A549 (cell line): Measurements from ENCODE around the gene MACROH2A2. TPM values are rescaled to one million over a fixed set of nuclear protein-coding genes. Genes with fewer than 3 reads are reported as not detected.

Experiments
- ATAC-seq, 2 experiments: fragments of 200-7000 bp in 1 of 2; fragments of >200 bp in 1 of 2; cut with Nextera tagmentation in 1 of 2; cut with Tn5 transposase in 1 of 2; 3 replicates each; pipeline versions ENCODE4 v1.8.0 to v1.9.1; 2018 to 2020; ENCODE audit warnings: mild to moderate bottlenecking in 1 of 2, moderate library complexity in 1 of 2
- CTCF ChIA-PET: fragments of 300-600 bp; sonication (Branson Sonifier 250); formaldehyde crosslinking; extraction: SDS; loops from one replicate; lab custom pipeline; 2021; ENCODE audit warnings: antibody characterized with exemption, inconsistent platforms; lab: Yijun Ruan, JAX
- POLR2A ChIA-PET: fragments of 350-600 bp; formaldehyde crosslinking; extraction: SDS; loops from one replicate; lab custom pipeline; 2021; ENCODE audit warnings: antibody characterized with exemption, inconsistent platforms; lab: Yijun Ruan, JAX
- DNase-seq, 2 experiments: peaks; one replicate each; pipeline versions ENCODE4 v3.0.0 to v3.0.0-alpha.2; 2011 to 2016; ENCODE audit warnings: low read depth in 1 of 2, low spot score in 1 of 2
- FAIRE-seq: peaks from 2 replicates; lab custom pipeline; 2011; peaks lifted over from hg19 to GRCh38; lab: Jason Lieb, UNC
- H3K27ac ChIP-seq, 2 experiments: fragments of >200 bp; sonication (Bioruptor Twin); formaldehyde crosslinking; 3 replicates each; pipeline ENCODE4 v1.5.1; 2016 to 2017
- H3K4me1 ChIP-seq: fragments of >200 bp; sonication (Bioruptor Twin); formaldehyde crosslinking; 3 replicates; pipeline ENCODE4 v1.6.1; 2016
- H3K4me2 ChIP-seq: fragments of >200 bp; sonication (Bioruptor Twin); formaldehyde crosslinking; 3 replicates; pipeline ENCODE4 v1.6.1; 2016
- H3K4me3 ChIP-seq: fragments of >200 bp; sonication (Bioruptor Twin); formaldehyde crosslinking; 3 replicates; pipeline ENCODE4 v1.5.1; 2016
- H3K9me3 ChIP-seq: fragments of >200 bp; sonication (Bioruptor Twin); formaldehyde crosslinking; 3 replicates; pipeline ENCODE4 v1.6.1; 2016
- BCL3 ChIP-seq: fragments of >200 bp; sonication (Bioruptor Twin); formaldehyde crosslinking; IDR thresholded peaks from 3 replicates; pipeline ENCODE4 v1.6.1; 2016
- BHLHE40 ChIP-seq: IDR thresholded peaks from 2 replicates; pipeline ENCODE4 v1.6.1; 2012; ENCODE audit warnings: low read depth, low read length, inconsistent platforms
- CBX2 ChIP-seq: fragments of 200-600 bp; sonication (generic); IDR thresholded peaks from 2 replicates; pipeline ENCODE4 v1.6.1; 2016; ENCODE audit warnings: low read depth, mild to moderate bottlenecking, borderline replicate concordance
- CBX8 ChIP-seq: fragments of 200-600 bp; sonication (generic); IDR thresholded peaks from 2 replicates; pipeline ENCODE4 v1.6.1; 2016
- CEBPB ChIP-seq, 2 experiments: fragments of >200 bp in 1 of 2; sonication (Bioruptor Twin) in 1 of 2; formaldehyde crosslinking in 1 of 2; IDR thresholded peaks; 2 replicates each; pipeline ENCODE4 v1.6.1; 2012 to 2016
- CHD2 ChIP-seq: fragments of 150-350 bp; IDR thresholded peaks from 2 replicates; pipeline ENCODE4 v1.6.1; 2014; ENCODE audit warnings: low read length; ENCODE audit not compliant: partially characterized antibody
- CHD4 ChIP-seq: fragments of 200-600 bp; sonication (generic); IDR thresholded peaks from 2 replicates; pipeline ENCODE4 v1.6.1; 2016; ENCODE audit warnings: antibody characterized with exemption, mild to moderate bottlenecking, borderline replicate concordance
- CTCF ChIP-seq: fragments of >200 bp; sonication (Bioruptor Twin); formaldehyde crosslinking; IDR thresholded peaks from 3 replicates; pipeline ENCODE4 v1.5.1; 2016
- ESRRA ChIP-seq: fragments of 150-350 bp; IDR thresholded peaks from 2 replicates; pipeline ENCODE4 v1.6.1; 2014; ENCODE audit warnings: mild to moderate bottlenecking, low read length, borderline replicate concordance
- FOSB ChIP-seq: fragments of 250-450 bp; sonication (Bioruptor Pico); IDR thresholded peaks from 2 replicates; pipeline ENCODE4 v1.5.0; 2020; ENCODE audit warnings: mild to moderate bottlenecking, moderate library complexity
- HOXB13 ChIP-seq: fragments of 250-450 bp; sonication (Bioruptor Pico); IDR thresholded peaks from 2 replicates; pipeline ENCODE4 v1.5.0; 2020; ENCODE audit warnings: low read depth, mild to moderate bottlenecking, moderate library complexity
- HOXB5 ChIP-seq: fragments of 250-450 bp; sonication (Bioruptor Pico); IDR thresholded peaks from 2 replicates; pipeline ENCODE4 v1.5.0; 2020; ENCODE audit warnings: mild to moderate bottlenecking, moderate library complexity
- JUN ChIP-seq, 2 experiments: fragments of >200 bp; sonication (Bioruptor Twin); formaldehyde crosslinking; IDR thresholded peaks; 2 replicates in 1 of 2; 3 replicates in 1 of 2; pipeline ENCODE4 v1.6.1; 2016 to 2017
- KDM1A ChIP-seq: fragments of 200-600 bp; sonication (generic); IDR thresholded peaks from 2 replicates; pipeline ENCODE4 v1.6.1; 2016; ENCODE audit warnings: low read depth, mild to moderate bottlenecking
- MAFK ChIP-seq: fragments of 450-650 bp; IDR thresholded peaks from 2 replicates; pipeline ENCODE4 v1.6.1; 2014; ENCODE audit not compliant: partially characterized antibody
- MAX ChIP-seq: IDR thresholded peaks from 2 replicates; pipeline ENCODE4 v1.6.1; 2012
- MAZ ChIP-seq: fragments of 150-350 bp; IDR thresholded peaks from 2 replicates; pipeline ENCODE4 v1.6.1; 2014; ENCODE audit warnings: antibody characterized with exemption, low read depth, low read length, borderline replicate concordance
- NR3C1 ChIP-seq: fragments of >200 bp; sonication (Bioruptor Twin); formaldehyde crosslinking; IDR thresholded peaks from 3 replicates; pipeline ENCODE4 v1.6.1; 2017
- PBX3 ChIP-seq: IDR thresholded peaks from 2 replicates; pipeline ENCODE4 v1.6.1; 2012
- PHF8 ChIP-seq: fragments of 200-600 bp; sonication (generic); IDR thresholded peaks from 2 replicates; pipeline ENCODE4 v1.6.1; 2016; ENCODE audit warnings: low read depth, mild to moderate bottlenecking, antibody characterized with exemption, moderate library complexity, borderline replicate concordance
- POLR2A ChIP-seq: IDR thresholded peaks from 2 replicates; pipeline ENCODE4 v1.6.1; 2012; ENCODE audit warnings: mild to moderate bottlenecking, low read length
- TFCP2L1 ChIP-seq: fragments of 250-450 bp; sonication (Bioruptor Pico); IDR thresholded peaks from 2 replicates; pipeline ENCODE4 v1.5.0; 2021; ENCODE audit warnings: mild to moderate bottlenecking
- TP53 ChIP-seq: fragments of 250-450 bp; sonication (Bioruptor Pico); IDR thresholded peaks from 2 replicates; pipeline ENCODE4 v1.5.0; 2021; ENCODE audit warnings: mild to moderate bottlenecking, moderate library complexity
- USF2 ChIP-seq: fragments of 450-650 bp; IDR thresholded peaks from 2 replicates; pipeline ENCODE4 v1.6.1; 2014; ENCODE audit warnings: antibody characterized with exemption
- ZFP36 ChIP-seq: fragments of 450-650 bp; IDR thresholded peaks from 2 replicates; pipeline ENCODE4 v1.6.1; 2014; ENCODE audit warnings: borderline replicate concordance; ENCODE audit not compliant: partially characterized antibody
- ZNF302 ChIP-seq: fragments of 250-450 bp; sonication (Bioruptor Pico); IDR thresholded peaks from 2 replicates; pipeline ENCODE4 v1.9.0; 2021; ENCODE audit warnings: inconsistent platforms, mild to moderate bottlenecking, moderate library complexity
- ZSCAN20 ChIP-seq: fragments of 250-450 bp; sonication (Bioruptor Pico); IDR thresholded peaks from 2 replicates; pipeline ENCODE4 v1.8.0; 2022; ENCODE audit warnings: mild to moderate bottlenecking, moderate library complexity
- WGBS: methylation state at CpG from one replicate; pipeline ENCODE4 v1.1.6; 2017; ENCODE audit errors: missing lambda C conversion rate; 5-methylcytosine and 5-hydroxymethylcytosine counted together
- polyA plus RNA-seq, 4 experiments: library from polyadenylated mRNA; depleted of rRNA in 3 of 4; stranded (reverse); fragments of >200 nt; fragmentation: RNase III in 1 of 4; extraction: RNeasy Plus Mini Kit Qiagen cat#74134 plus additional on column Dnase treatment in 1 of 4; gene quantifications; 2 replicates in 3 of 4; 3 replicates in 1 of 4; pipeline ENCODE4 v1.2.3, GENCODE V29; 2011 to 2017

Gene MACROH2A2
- polyA plus RNA-seq, 2 of the 4 experiments (the other 2 are of a cell fraction), result 22.2 to 29.6 TPM

- no peaks in the 10 kb centered on the region for H3K9me3 ChIP-seq
- TF ChIP-seq HOXB13 (CRISPR knock-in tag), result no peak
- no peak for TF ChIP-seq NR3C1
- TF ChIP-seq BHLHE40, result no peak
- no peak for TF ChIP-seq CHD4
- no peak for TF ChIP-seq ZFP36
- TF ChIP-seq ZNF302 (CRISPR knock-in tag), result no peak
- TF ChIP-seq CHD2, result no peak
- TF ChIP-seq BCL3, result no peak
- TF ChIP-seq USF2, result no peak
- TF ChIP-seq FOSB (CRISPR knock-in tag), result no peak
- no peak for TF ChIP-seq KDM1A
- no peak for TF ChIP-seq MAFK
- no peak for TF ChIP-seq TFCP2L1
- TF ChIP-seq ZSCAN20 (CRISPR knock-in tag), result no peak
- TF ChIP-seq PHF8, result no peak
- TF ChIP-seq ESRRA, result no peak
- DNase-seq (no peak), FAIRE-seq (no peak), ATAC-seq (no peak)
- no peak overlapping the region for H3K27ac ChIP-seq
- CTCF ChIA-PET, result interaction anchor here (0.8 to 20.1 kb wide), 6 partner anchors 9 to 400 kb away, joined by 3 to 244 read pairs (median 4); no protein-coding TSS in a partner anchor
- H3K4me2 ChIP-seq, result no peak overlapping the region
- POLR2A ChIA-PET, result interaction anchor here (1.0 kb wide), 1 partner anchor 11 kb away, joined by 3 read pairs; no protein-coding TSS in a partner anchor
- H3K4me1 ChIP-seq, result no peaks in the 10 kb centered on the region
- no peak overlapping the region for H3K4me3 ChIP-seq
- WGBS, result 82% methylated on average over 5 of the region's 5 CpGs
These were observed 44.2 kb downstream of the MACROH2A2 start for GRCh38 chr10:70096705-70097420.

GRCh38 chr10:70097459-70097858 is 44.8 kb downstream of the MACROH2A2 start:
- no peaks in the 10 kb centered on the region for H3K4me1 ChIP-seq
- H3K9me3 ChIP-seq, result no peaks in the 10 kb centered on the region
- ATAC-seq (no peak), DNase-seq (no peak), FAIRE-seq (no peak)
- no peak overlapping the region for H3K27ac ChIP-seq
- ChIA-PET CTCF (interaction anchor here (0.8 to 20.1 kb wide), 5 partner anchors 8 to 183 kb away, joined by 3 to 244 read pairs (median 5); no protein-coding TSS in a partner anchor), POLR2A (no interaction called here)
- TF ChIP-seq JUN (IDR thresholded peaks at IDR 0.05) (no peak), MAX (no peak), CBX8 (no peak), CEBPB (IDR thresholded peaks at IDR 0.05) (no peak), PBX3 (no peak), HOXB5 (CRISPR knock-in tag) (no peak), BCL3 (no peak), CBX2 (no peak), POLR2A (no peak), MAZ (no peak), CTCF (no peak), TP53 (no peak)
- no peak overlapping the region for H3K4me3 ChIP-seq
- no peak overlapping the region for H3K4me2 ChIP-seq
